ENCODE measurements around the gene CNGA2.

CNGA2 gene

GRCh38 chrX:151750511-151750910 is 16.0 kb downstream of the CNGA2 start:
- no peak for DNase-seq (ENCODE audit: low read depth in 2 of 3, low spot score in 2 of 3)

GRCh38 chrX:151752847-151753246 is 18.3 kb downstream of the CNGA2 start:
- no peak for DNase-seq (ENCODE audit: low read depth in 2 of 3, low spot score in 2 of 3)

- no peak for DNase-seq (ENCODE audit: low read depth in 2 of 3, low spot score in 2 of 3)
Measured at GRCh38 chrX:151753313-151754046, 18.9 kb downstream of the CNGA2 start.

- no peak for DNase-seq (ENCODE audit: low read depth in 2 of 3, low spot score in 2 of 3)
Measured at GRCh38 chrX:151754047-151754429, 19.5 kb downstream of the CNGA2 start.

- no peak for DNase-seq (ENCODE audit: low read depth in 2 of 3, low spot score in 2 of 3)
Measured at GRCh38 chrX:151754641-151755215, 20.2 kb downstream of the CNGA2 start.

GRCh38 chrX:151759041-151759708 is 24.6 kb downstream of the CNGA2 start:
- no peak for DNase-seq (ENCODE audit: low read depth in 2 of 3, low spot score in 2 of 3)

GRCh38 chrX:151762802-151763201 is 28.3 kb downstream of the CNGA2 start:
- DNase-seq (ENCODE audit: low read depth in 2 of 3, low spot score in 2 of 3), result no peak

GRCh38 chrX:151763711-151764110 is 29.2 kb downstream of the CNGA2 start:
- DNase-seq (ENCODE audit: low read depth in 2 of 3, low spot score in 2 of 3), result no peak

- DNase-seq (ENCODE audit: low read depth in 2 of 3, low spot score in 2 of 3), result no peak
Measured at GRCh38 chrX:151765026-151765425, 30.5 kb downstream of the CNGA2 start.

GRCh38 chrX:151771726-151772125 is 37.2 kb downstream of the CNGA2 start:
- no peak for DNase-seq (ENCODE audit: low read depth in 2 of 3, low spot score in 2 of 3)

GRCh38 chrX:151773434-151773833 is 38.9 kb downstream of the CNGA2 start:
- DNase-seq (ENCODE audit: low read depth in 2 of 3, low spot score in 2 of 3), result no peak

GRCh38 chrX:151774421-151774820 is 39.9 kb downstream of the CNGA2 start:
- no peak for DNase-seq (ENCODE audit: low read depth in 2 of 3, low spot score in 2 of 3)

GRCh38 chrX:151776181-151776731 is 41.7 kb downstream of the CNGA2 start:
- no peak for DNase-seq (ENCODE audit: low read depth in 2 of 3, low spot score in 2 of 3)

- DNase-seq (ENCODE audit: low read depth in 2 of 3, low spot score in 2 of 3), result no peak
Measured at GRCh38 chrX:151776936-151777335, 42.4 kb downstream of the CNGA2 start.

GRCh38 chrX:151779258-151779657 is 44.7 kb downstream of the CNGA2 start:
- no peak for DNase-seq (ENCODE audit: low read depth in 2 of 3, low spot score in 2 of 3)

- no peak for DNase-seq (ENCODE audit: low read depth in 2 of 3, low spot score in 2 of 3)
Measured at GRCh38 chrX:151780621-151781020, 46.1 kb downstream of the CNGA2 start.

- no peak for DNase-seq (ENCODE audit: low read depth in 2 of 3, low spot score in 2 of 3)
Measured at GRCh38 chrX:151789179-151789800, 54.7 kb downstream of the CNGA2 start.

- no peak for DNase-seq (ENCODE audit: low read depth in 2 of 3, low spot score in 2 of 3)
Measured at GRCh38 chrX:151790481-151791160, 56.1 kb downstream of the CNGA2 start.

- DNase-seq (ENCODE audit: low read depth in 2 of 3, low spot score in 2 of 3), result no peak
Measured at GRCh38 chrX:151791961-151792360, 57.4 kb downstream of the CNGA2 start.

GRCh38 chrX:151792505-151792904 is 58.0 kb downstream of the CNGA2 start:
- DNase-seq (ENCODE audit: low read depth in 2 of 3, low spot score in 2 of 3), result no peak

- DNase-seq (ENCODE audit: low read depth in 2 of 3, low spot score in 2 of 3), result no peak
Measured at GRCh38 chrX:151793886-151794285, 59.3 kb downstream of the CNGA2 start.

Data from activated CD8-positive, alpha-beta memory T cell treated with anti-CD3 and anti-CD28 coated beads for 48 hours (primary cell).